ENCODE measurements around the gene KIRREL1. TPM values are rescaled to one million over a fixed set of nuclear protein-coding genes. Genes with fewer than 3 reads are reported as not detected.
A peak's percentile ranks its signal among the peaks of the same experiment; 100 is the strongest.

The KIRREL1 gene
- total RNA-seq, 1 donor from 2014 or later, result 66.8 TPM

DNA sequence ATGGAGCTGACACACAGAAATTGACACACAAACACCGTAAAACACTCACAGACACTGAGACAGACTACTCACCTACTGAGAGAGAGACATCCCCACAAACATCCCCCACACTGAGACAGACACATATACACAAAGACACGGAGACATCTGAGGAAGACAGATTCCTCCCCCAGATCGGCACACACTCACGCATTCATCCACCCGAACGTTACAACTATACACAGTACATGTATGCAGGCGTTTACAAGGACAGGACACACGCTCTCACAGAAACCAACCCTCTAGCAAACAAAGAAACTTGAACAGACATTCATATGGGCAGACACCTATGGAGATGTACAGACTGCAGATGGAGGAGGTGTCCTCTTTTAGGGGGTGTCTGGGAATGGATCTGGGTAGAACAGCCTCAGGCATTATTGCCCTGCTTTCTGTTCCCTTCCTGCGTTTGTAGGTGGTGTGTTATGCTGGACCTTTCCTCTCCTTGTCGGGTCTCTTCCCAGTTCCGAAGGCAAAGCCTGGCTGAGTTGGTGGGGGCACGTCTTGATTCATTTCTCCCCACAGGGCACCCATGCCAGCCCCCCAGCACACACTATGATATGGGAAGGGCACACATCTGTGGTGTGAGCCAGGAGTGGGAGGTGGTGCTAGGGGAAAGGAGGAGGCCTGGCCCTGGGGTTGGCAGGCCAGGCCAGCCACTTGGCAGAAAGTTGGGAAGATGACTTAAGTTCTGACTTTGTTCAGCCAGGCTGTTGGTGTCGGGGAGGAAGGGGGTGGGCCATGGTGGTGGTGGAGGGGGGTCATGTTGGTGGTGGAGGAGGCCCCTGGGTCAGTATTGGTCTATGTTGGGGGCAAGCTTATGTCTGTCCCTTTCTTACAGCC is 1.5 kb downstream of the KIRREL1 start:
- H3K4me1 Mint-ChIP-seq (ENCODE audit: unreplicated experiment), result peaks cover 55% of the 10 kb centered on the region

DNA sequence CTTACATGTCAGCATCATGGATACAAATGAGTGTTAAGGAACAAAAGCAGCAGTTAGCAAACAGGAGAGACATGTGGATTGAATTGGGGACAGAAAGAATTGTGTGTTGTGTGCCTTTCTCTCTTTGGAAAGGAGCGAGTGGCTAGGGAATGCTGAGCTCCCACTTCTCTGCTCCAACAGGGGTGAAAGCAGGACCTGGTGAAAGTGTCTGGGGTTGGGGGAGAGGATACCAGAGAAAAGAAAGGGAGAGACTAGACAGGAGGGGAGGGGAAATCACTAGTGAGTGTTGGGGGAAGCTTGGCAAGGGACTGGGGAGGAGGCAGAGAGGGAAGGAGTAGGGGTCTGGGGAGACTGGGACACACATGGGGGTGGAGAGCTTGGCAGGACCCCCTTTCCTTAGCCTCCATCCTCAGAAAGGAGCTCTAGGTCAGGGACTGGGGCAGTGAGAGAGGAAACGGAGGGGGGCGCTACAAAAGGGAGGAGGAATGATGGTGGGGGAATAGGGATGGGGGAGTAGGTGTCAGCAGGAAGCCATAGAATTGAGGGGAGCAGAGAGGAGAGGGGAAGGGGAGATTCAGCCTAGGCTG is 2.2 kb downstream of the KIRREL1 start:
- Mint-ChIP-seq H3K4me1 (ENCODE audit: unreplicated experiment) (peaks cover 60% of the 10 kb centered on the region), H3K9me3 (ENCODE audit: unreplicated experiment) (no peaks in the 10 kb centered on the region), H3K4me3 (ENCODE audit: unreplicated experiment) (peak overlapping the region; percentile 85), H3K27ac (ENCODE audit: unreplicated experiment) (peak overlapping the region; percentile 80), H3K36me3 (ENCODE audit: low read depth, unreplicated experiment) (peaks cover 5% of the 10 kb centered on the region), H3K27me3 (ENCODE audit: unreplicated experiment) (peaks cover 17% of the 10 kb centered on the region)
- TF ChIP-seq, protein P1, sequence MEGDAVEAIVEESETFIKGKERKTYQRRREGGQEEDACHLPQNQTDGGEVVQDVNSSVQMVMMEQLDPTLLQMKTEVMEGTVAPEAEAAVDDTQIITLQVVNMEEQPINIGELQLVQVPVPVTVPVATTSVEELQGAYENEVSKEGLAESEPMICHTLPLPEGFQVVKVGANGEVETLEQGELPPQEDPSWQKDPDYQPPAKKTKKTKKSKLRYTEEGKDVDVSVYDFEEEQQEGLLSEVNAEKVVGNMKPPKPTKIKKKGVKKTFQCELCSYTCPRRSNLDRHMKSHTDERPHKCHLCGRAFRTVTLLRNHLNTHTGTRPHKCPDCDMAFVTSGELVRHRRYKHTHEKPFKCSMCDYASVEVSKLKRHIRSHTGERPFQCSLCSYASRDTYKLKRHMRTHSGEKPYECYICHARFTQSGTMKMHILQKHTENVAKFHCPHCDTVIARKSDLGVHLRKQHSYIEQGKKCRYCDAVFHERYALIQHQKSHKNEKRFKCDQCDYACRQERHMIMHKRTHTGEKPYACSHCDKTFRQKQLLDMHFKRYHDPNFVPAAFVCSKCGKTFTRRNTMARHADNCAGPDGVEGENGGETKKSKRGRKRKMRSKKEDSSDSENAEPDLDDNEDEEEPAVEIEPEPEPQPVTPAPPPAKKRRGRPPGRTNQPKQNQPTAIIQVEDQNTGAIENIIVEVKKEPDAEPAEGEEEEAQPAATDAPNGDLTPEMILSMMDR (IDR thresholded peaks at IDR 0.05; ENCODE audit: unreplicated experiment), result no peak
- DNase-seq (ENCODE audit: low spot score), result no peak

More for the DNA sequence above, 1.5 kb downstream of the KIRREL1 start:
- TF ChIP-seq, protein P1 (IDR thresholded peaks at IDR 0.05; ENCODE audit: unreplicated experiment), result no peak
- DNase-seq (ENCODE audit: low spot score), result no peak
- Mint-ChIP-seq H3K4me3 (ENCODE audit: unreplicated experiment) (peak overlapping the region; percentile 91), H3K27me3 (ENCODE audit: unreplicated experiment) (peaks cover 19% of the 10 kb centered on the region), H3K9me3 (ENCODE audit: unreplicated experiment) (no peaks in the 10 kb centered on the region), H3K27ac (ENCODE audit: unreplicated experiment) (peak overlapping the region; percentile 80), H3K36me3 (ENCODE audit: low read depth, unreplicated experiment) (peaks cover 5% of the 10 kb centered on the region)

DNA sequence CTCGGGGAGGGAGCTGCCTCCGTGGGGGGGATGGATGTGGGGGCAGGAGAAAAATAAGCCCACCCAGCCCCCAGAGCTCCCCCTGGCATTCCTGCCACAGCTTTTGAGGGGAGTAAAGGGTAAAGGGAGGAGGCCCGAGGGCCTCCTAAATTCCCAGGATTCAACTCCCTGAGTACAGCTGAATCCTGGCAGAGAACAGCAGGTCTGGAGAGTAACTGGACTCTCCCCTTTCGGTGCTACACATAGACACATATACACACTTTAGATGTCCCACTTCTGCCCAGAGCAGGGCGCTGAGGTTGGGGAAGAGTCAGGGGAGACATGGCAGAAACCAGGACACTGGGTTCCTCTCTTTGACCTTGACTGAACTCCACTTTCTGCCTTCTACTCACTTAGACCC is 3.0 kb downstream of the KIRREL1 start:
- peaks cover 15% of the 10 kb centered on the region for H3K27me3 Mint-ChIP-seq (ENCODE audit: unreplicated experiment)
- DNase-seq (ENCODE audit: low spot score), result no peak
- H3K4me1 Mint-ChIP-seq (ENCODE audit: unreplicated experiment), result peaks cover 67% of the 10 kb centered on the region
- peaks cover 5% of the 10 kb centered on the region for H3K36me3 Mint-ChIP-seq (ENCODE audit: low read depth, unreplicated experiment)
- no peaks in the 10 kb centered on the region for H3K9me3 Mint-ChIP-seq (ENCODE audit: unreplicated experiment)
- TF ChIP-seq, protein P1 (IDR thresholded peaks at IDR 0.05; ENCODE audit: unreplicated experiment), result no peak
- no peak overlapping the region for H3K27ac Mint-ChIP-seq (ENCODE audit: unreplicated experiment)
- H3K4me3 Mint-ChIP-seq (ENCODE audit: unreplicated experiment), result no peak overlapping the region

DNA sequence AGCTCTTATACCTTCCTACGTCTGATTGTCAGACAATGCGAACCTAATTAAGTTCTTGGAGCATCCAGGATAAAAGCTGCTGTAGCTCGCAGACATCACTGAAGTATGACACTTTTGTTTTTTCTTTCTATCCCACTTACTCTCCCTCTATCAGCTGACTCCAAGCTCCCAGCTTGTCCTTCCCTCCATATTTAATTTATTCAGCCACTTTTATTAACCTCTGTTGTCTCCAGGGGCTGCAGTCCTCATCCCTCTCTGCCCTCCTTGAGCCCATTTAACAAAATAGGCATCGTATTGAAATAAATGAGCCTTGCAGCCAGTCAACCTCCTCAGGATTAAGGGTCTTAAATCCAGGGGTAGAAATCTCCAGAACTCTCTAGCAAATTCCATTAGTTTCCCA is 7.1 kb downstream of the KIRREL1 start:
- TF ChIP-seq, protein P1 (IDR thresholded peaks at IDR 0.05; ENCODE audit: unreplicated experiment), result no peak
- H3K27ac Mint-ChIP-seq (ENCODE audit: unreplicated experiment), result no peak overlapping the region
- no peak for DNase-seq (ENCODE audit: low spot score)
- H3K36me3 Mint-ChIP-seq (ENCODE audit: low read depth, unreplicated experiment), result peaks cover 2% of the 10 kb centered on the region
- peaks cover 7% of the 10 kb centered on the region for H3K27me3 Mint-ChIP-seq (ENCODE audit: unreplicated experiment)
- H3K4me3 Mint-ChIP-seq (ENCODE audit: unreplicated experiment), result no peak overlapping the region
- H3K4me1 Mint-ChIP-seq (ENCODE audit: unreplicated experiment), result peaks cover 60% of the 10 kb centered on the region
- no peaks in the 10 kb centered on the region for H3K9me3 Mint-ChIP-seq (ENCODE audit: unreplicated experiment)
